ENCODE measurements around the gene DBN1. TPM values are rescaled to one million over a fixed set of nuclear protein-coding genes. Genes with fewer than 3 reads are reported as not detected.

DBN1 gene
- total and polyA plus RNA-seq, 9 of the 15 experiments (the other 6 are each of a cell fraction or from before 2014, with no cell fraction given) = 0.25 to 87.2 (median 27.9) TPM

DNA sequence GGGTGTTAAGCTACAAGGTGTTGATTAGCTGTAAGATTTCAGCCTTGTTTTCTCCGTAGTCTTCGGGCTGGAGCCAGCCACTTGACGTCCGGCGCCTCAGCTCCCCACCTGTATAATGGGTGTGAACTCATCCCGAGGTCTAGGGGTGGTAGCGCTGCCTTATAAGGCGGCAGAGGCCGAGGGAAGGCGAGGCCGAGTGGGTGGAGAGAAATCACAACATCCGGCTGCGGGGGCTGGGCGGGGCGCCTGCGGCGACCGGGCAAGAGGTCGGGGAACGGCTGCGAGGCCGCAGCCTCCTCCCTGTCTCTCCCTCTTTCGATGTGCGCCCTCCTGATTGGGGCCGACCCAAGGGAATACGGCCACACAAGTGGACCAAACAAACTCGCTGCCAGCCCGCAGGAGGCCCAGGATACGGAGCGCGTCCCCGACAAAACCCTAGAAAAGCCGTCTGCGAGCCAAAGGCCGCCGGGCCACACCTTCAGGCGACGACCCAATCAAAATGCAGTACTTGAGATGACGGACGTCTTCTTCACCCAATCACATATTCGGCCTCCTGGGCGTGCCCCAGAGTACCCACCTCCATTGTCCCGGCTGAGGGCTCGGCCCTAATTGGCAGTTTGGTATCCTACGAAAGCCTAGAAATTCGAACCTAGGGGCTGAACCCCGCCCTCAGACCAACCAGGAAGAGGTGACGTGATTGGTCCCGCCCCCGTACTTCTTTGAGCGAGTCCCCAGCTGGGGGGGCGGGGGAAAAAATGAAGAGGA lies 47.5 kb downstream of the DBN1 start (continued):
- TF ChIP-seq, protein P1, sequence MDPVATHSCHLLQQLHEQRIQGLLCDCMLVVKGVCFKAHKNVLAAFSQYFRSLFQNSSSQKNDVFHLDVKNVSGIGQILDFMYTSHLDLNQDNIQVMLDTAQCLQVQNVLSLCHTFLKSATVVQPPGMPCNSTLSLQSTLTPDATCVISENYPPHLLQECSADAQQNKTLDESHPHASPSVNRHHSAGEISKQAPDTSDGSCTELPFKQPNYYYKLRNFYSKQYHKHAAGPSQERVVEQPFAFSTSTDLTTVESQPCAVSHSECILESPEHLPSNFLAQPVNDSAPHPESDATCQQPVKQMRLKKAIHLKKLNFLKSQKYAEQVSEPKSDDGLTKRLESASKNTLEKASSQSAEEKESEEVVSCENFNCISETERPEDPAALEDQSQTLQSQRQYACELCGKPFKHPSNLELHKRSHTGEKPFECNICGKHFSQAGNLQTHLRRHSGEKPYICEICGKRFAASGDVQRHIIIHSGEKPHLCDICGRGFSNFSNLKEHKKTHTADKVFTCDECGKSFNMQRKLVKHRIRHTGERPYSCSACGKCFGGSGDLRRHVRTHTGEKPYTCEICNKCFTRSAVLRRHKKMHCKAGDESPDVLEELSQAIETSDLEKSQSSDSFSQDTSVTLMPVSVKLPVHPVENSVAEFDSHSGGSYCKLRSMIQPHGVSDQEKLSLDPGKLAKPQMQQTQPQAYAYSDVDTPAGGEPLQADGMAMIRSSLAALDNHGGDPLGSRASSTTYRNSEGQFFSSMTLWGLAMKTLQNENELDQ (CRISPR knock-in tag; IDR thresholded peaks at IDR 0.05; ENCODE audit: borderline replicate concordance) = 0 out of 2 replicates have a peak, but pooled peaks have one; percentile 72
- TF ChIP-seq ZFP36 (IDR thresholded peaks at IDR 0.05; ENCODE audit: low read depth, low read length, partially characterized antibody) (peak; percentile 84), XRCC5 (IDR thresholded peaks at IDR 0.05; ENCODE audit: low read depth, low read length) (0 out of 2 replicates have a peak, but pooled peaks have one; percentile 61), BRD4 (IDR thresholded peaks at IDR 0.05) (no peak; the same call in 1 of the 2 replicates), YY1 (IDR thresholded peaks at IDR 0.05; ENCODE audit: borderline replicate concordance in 1 of 3, control insufficient read depth in 1 of 3, extremely low read depth in 1 of 3, insufficient read depth in 3 of 3, insufficient read length in 1 of 3, insufficient replicate concordance in 2 of 3, low read depth in 1 of 3, low read length in 2 of 3) (peak in 2 of 3 experiments; percentile 9 to 25), MYC (IDR thresholded peaks at IDR 0.05; ENCODE audit: low read depth, low read length) (0 out of 2 replicates have a peak, but pooled peaks have one; percentile 32), MYC (CRISPR knock-in tag; IDR thresholded peaks at IDR 0.05; ENCODE audit: borderline replicate concordance, low read depth) (peak; percentile 41; the same call in 1 of the 2 replicates), ILF3 (IDR thresholded peaks at IDR 0.05; ENCODE audit: borderline replicate concordance) (no peak), ZZZ3 (IDR thresholded peaks at IDR 0.05) (no peak), TRIM25 (IDR thresholded peaks at IDR 0.05; ENCODE audit: borderline replicate concordance) (no peak), TEAD1 (CRISPR knock-in tag; IDR thresholded peaks at IDR 0.05) (0 out of 4 replicates have a peak, but pooled peaks of 1 of the 2 experiments have one; percentile 51), MYNN (IDR thresholded peaks at IDR 0.05) (no peak; the same call in 1 of the 2 replicates), MYNN (CRISPR knock-in tag; IDR thresholded peaks at IDR 0.05) (no peak), FOXP4 (CRISPR knock-in tag; IDR thresholded peaks at IDR 0.05; ENCODE audit: borderline replicate concordance) (peak; percentile 81; the same call in 1 of the 2 replicates), ZNF184 (CRISPR knock-in tag; IDR thresholded peaks at IDR 0.05) (no peak), TFAM (CRISPR knock-in tag; conservative IDR thresholded peaks at IDR 0.05) (no peak), HDAC6 (IDR thresholded peaks at IDR 0.05; ENCODE audit: low read depth, low read length) (no peak), GMEB1 (CRISPR knock-in tag; IDR thresholded peaks at IDR 0.05) (no peak)

Measured in K562 (cell line).